ENCODE data around the gene CCDC183. TPM values are rescaled to one million over a fixed set of nuclear protein-coding genes. Genes with fewer than 3 reads are reported as not detected.

The CCDC183 gene
- total and polyA plus RNA-seq, 10 of the 15 experiments (the other 5 are each of a cell fraction or from before 2014, with no cell fraction given) = 0.04 to 1.2 (median 0.55) TPM; not detected in 5

DNA sequence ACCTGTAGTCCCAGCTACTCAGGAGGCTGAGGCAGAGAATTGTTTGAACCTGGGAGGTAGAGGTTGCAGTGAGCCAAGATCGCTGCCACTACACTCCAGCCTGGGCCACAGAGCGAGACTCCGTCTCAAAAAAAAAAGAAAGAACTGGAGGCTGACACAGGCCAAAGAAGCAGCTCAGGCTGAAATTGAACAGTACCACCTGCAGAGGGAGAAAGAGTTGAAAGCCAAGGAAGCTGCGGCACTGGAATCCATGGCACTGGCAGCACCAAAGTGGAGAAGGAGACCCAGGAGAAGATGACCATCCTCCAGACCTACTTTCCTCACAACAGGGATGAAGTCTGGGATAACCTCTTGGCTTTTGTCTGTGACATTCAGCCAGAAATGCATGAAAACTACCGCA is 16.3 kb upstream of the CCDC183 start:
- H3K9me3 ChIP-seq (replicated peaks; ENCODE audit: control insufficient read depth, insufficient read depth, low read length) = no peaks in the 10 kb centered on the region; the same call in 2 of the 3 replicates
- no peak overlapping the region for H3K4me3 ChIP-seq
- TF ChIP-seq RFX5 (IDR thresholded peaks at IDR 0.05; ENCODE audit: low read depth, low read length) = no peak
- TF ChIP-seq, protein P1, sequence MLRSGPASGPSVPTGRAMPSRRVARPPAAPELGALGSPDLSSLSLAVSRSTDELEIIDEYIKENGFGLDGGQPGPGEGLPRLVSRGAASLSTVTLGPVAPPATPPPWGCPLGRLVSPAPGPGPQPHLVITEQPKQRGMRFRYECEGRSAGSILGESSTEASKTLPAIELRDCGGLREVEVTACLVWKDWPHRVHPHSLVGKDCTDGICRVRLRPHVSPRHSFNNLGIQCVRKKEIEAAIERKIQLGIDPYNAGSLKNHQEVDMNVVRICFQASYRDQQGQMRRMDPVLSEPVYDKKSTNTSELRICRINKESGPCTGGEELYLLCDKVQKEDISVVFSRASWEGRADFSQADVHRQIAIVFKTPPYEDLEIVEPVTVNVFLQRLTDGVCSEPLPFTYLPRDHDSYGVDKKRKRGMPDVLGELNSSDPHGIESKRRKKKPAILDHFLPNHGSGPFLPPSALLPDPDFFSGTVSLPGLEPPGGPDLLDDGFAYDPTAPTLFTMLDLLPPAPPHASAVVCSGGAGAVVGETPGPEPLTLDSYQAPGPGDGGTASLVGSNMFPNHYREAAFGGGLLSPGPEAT (IDR thresholded peaks at IDR 0.05; ENCODE audit: low read depth) = no peak
- no peak for TF ChIP-seq RBBP5 (conservative IDR thresholded peaks at IDR 0.05)
- no peak for TF ChIP-seq IKZF1 (conservative IDR thresholded peaks at IDR 0.05)
- TF ChIP-seq, protein P2, sequence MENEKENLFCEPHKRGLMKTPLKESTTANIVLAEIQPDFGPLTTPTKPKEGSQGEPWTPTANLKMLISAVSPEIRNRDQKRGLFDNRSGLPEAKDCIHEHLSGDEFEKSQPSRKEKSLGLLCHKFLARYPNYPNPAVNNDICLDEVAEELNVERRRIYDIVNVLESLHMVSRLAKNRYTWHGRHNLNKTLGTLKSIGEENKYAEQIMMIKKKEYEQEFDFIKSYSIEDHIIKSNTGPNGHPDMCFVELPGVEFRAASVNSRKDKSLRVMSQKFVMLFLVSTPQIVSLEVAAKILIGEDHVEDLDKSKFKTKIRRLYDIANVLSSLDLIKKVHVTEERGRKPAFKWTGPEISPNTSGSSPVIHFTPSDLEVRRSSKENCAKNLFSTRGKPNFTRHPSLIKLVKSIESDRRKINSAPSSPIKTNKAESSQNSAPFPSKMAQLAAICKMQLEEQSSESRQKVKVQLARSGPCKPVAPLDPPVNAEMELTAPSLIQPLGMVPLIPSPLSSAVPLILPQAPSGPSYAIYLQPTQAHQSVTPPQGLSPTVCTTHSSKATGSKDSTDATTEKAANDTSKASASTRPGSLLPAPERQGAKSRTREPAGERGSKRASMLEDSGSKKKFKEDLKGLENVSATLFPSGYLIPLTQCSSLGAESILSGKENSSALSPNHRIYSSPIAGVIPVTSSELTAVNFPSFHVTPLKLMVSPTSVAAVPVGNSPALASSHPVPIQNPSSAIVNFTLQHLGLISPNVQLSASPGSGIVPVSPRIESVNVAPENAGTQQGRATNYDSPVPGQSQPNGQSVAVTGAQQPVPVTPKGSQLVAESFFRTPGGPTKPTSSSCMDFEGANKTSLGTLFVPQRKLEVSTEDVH (IDR thresholded peaks at IDR 0.05; ENCODE audit: low read depth, partially characterized antibody) = no peak
- no peak for TF ChIP-seq NBN (IDR thresholded peaks at IDR 0.05)
- ChIA-PET RAD21 (ENCODE audit: unreplicated experiment) (no interaction called here), CTCF (interaction anchor here (0.7 to 13.1 kb wide), 3 partner anchors 10 to 249 kb away, joined by 3 to 163 read pairs (median 4); no protein-coding TSS in a partner anchor), SMC1A (ENCODE audit: uncharacterized antibody, unreplicated experiment) (no interaction called here), POLR2A (interaction anchor here (0.5 kb wide), 1 partner anchor 222 kb away, joined by 3 read pairs; no protein-coding TSS in a partner anchor)
- intact Hi-C loops (cut with micrococcal nuclease; ENCODE audit: unreplicated experiment) (no loop called here), in situ Hi-C loops (cut with MboI) (no loop called here)
- H3K36me3 ChIP-seq (ENCODE audit: control insufficient read depth in 2 of 2, insufficient read depth in 2 of 2, low read length in 1 of 2) = no peaks in the 10 kb centered on the region
- BruUV-seq (replicated peaks) = no TSS peak
- no peak overlapping the region for H2AFZ ChIP-seq (ENCODE audit: control insufficient read depth, low read depth, low read length)
- 55% methylated on average over 5 of the region's 5 CpGs for WGBS (ENCODE audit: insufficient coverage, insufficient replicate concordance, low lambda C conversion rate, missing lambda C conversion rate)
- H3K4me1 ChIP-seq (ENCODE audit: control insufficient read depth, insufficient read depth, low read length) = no peaks in the 10 kb centered on the region; the same call in 1 of the 2 replicates
- DNase-seq (ENCODE audit: low read depth, low spot score) (no peak), ATAC-seq (no peak), FAIRE-seq (no peak)
- H3K9ac ChIP-seq (ENCODE audit: control insufficient read depth, insufficient read depth, low read length) = no peak overlapping the region
- peaks cover 0 to 1% of the 10 kb centered on the region in 2 experiments; a peak in 1 of 4 replicates for H3K27me3 ChIP-seq (replicated peaks in 1 of 2; ENCODE audit: control insufficient read depth in 2 of 2, insufficient read depth in 2 of 2, low read length in 1 of 2)
- H3K79me2 ChIP-seq (ENCODE audit: control insufficient read depth, insufficient read depth, low read length) = no peaks in the 10 kb centered on the region
- no peaks in the 10 kb centered on the region for H4K20me1 ChIP-seq (ENCODE audit: control insufficient read depth, insufficient read depth)
- no peak overlapping the region for H3K4me2 ChIP-seq (ENCODE audit: control insufficient read depth, insufficient read depth)
- no peak overlapping the region for H3K27ac ChIP-seq (ENCODE audit: control insufficient read depth, insufficient read depth)
